Mesothelial cell of epicardium (in vitro differentiated cells): Measurements from ENCODE around the gene LCT. TPM values are rescaled to one million over a fixed set of nuclear protein-coding genes. Genes with fewer than 3 reads are reported as not detected.

Experiments used
- DNase-seq, 2 experiments: peaks; one replicate each; pipeline ENCODE4 v3.0.0; 2021; ENCODE audit warnings: low spot score in 2 of 2; ENCODE audit not compliant: unreplicated experiment in 2 of 2
- H3K27ac Mint-ChIP-seq: 2 replicates; pipeline ENCODE4 v1.8.0; 2021; ENCODE audit warnings: mixed read lengths
- H3K27me3 Mint-ChIP-seq: 2 replicates; pipeline ENCODE4 v1.8.0; 2021; ENCODE audit warnings: low read depth, mixed read lengths
- H3K36me3 Mint-ChIP-seq: 2 replicates; pipeline ENCODE4 v1.8.0; 2021; ENCODE audit warnings: mixed read lengths
- H3K4me1 Mint-ChIP-seq: 2 replicates; pipeline ENCODE4 v1.8.0; 2021; ENCODE audit warnings: mixed read lengths
- H3K4me3 Mint-ChIP-seq: 2 replicates; pipeline ENCODE4 v1.8.0; 2021; ENCODE audit warnings: mild to moderate bottlenecking, moderate library complexity, mixed read lengths
- H3K9me3 Mint-ChIP-seq: 2 replicates; pipeline ENCODE4 v1.8.0; 2021; ENCODE audit warnings: mixed read lengths
- CTCF ChIP-seq: fragments of 200-600 bp; sonication (generic); IDR thresholded peaks from one replicate; pipeline ENCODE4 v1.5.0; 2021; ENCODE audit warnings: antibody characterized with exemption; ENCODE audit not compliant: unreplicated experiment
- total RNA-seq: library from RNA; stranded (reverse); gene quantifications from 3 replicates; pipeline ENCODE4 v1.2.1, GENCODE V29; 2021

The LCT gene
- total RNA-seq, 1 donor from 2014 or later = not detected

- no peak overlapping the region for H3K27ac Mint-ChIP-seq
- H3K36me3 Mint-ChIP-seq = peaks cover 61% of the 10 kb centered on the region
- no peaks in the 10 kb centered on the region for H3K4me1 Mint-ChIP-seq
- no peak for DNase-seq
- H3K27me3 Mint-ChIP-seq = no peaks in the 10 kb centered on the region
- peaks cover 11% of the 10 kb centered on the region for H3K9me3 Mint-ChIP-seq
- TF ChIP-seq CTCF = no peak
- H3K4me3 Mint-ChIP-seq = no peak overlapping the region
Measured at GRCh38 chr2:135785032-135785431, 52.0 kb downstream of the LCT start.

GRCh38 chr2:135783439-135783838 lies 53.5 kb downstream of the LCT start:
- Mint-ChIP-seq H3K4me3 (no peak overlapping the region), H3K4me1 (no peaks in the 10 kb centered on the region), H3K36me3 (peaks cover 64% of the 10 kb centered on the region)

GRCh38 chr2:135782231-135782630 lies 54.8 kb downstream of the LCT start:
- H3K27me3 Mint-ChIP-seq = no peaks in the 10 kb centered on the region
- DNase-seq = no peak
- no peaks in the 10 kb centered on the region for H3K4me1 Mint-ChIP-seq
- H3K9me3 Mint-ChIP-seq = peaks cover 11% of the 10 kb centered on the region
- peaks cover 69% of the 10 kb centered on the region for H3K36me3 Mint-ChIP-seq
- TF ChIP-seq CTCF = no peak
- H3K27ac Mint-ChIP-seq = no peak overlapping the region
- H3K4me3 Mint-ChIP-seq = no peak overlapping the region

More at GRCh38 chr2:135783439-135783838, 53.5 kb downstream of the LCT start:
- no peak for TF ChIP-seq CTCF
- no peak for DNase-seq
- H3K27me3 Mint-ChIP-seq = no peaks in the 10 kb centered on the region
- peaks cover 11% of the 10 kb centered on the region for H3K9me3 Mint-ChIP-seq
- no peak overlapping the region for H3K27ac Mint-ChIP-seq

- Mint-ChIP-seq H3K27ac (no peak overlapping the region), H3K4me3 (no peak overlapping the region), H3K27me3 (no peaks in the 10 kb centered on the region), H3K36me3 (peaks cover 63% of the 10 kb centered on the region), H3K4me1 (no peaks in the 10 kb centered on the region), H3K9me3 (peaks cover 8% of the 10 kb centered on the region)
- no peak for TF ChIP-seq CTCF
- DNase-seq = no peak
Measured at GRCh38 chr2:135776367-135776766, 60.6 kb downstream of the LCT start.

GRCh38 chr2:135775420-135775819 lies 61.6 kb downstream of the LCT start:
- Mint-ChIP-seq H3K9me3 (peaks cover 8% of the 10 kb centered on the region), H3K27ac (no peak overlapping the region), H3K4me3 (no peak overlapping the region), H3K36me3 (peaks cover 60% of the 10 kb centered on the region), H3K4me1 (no peaks in the 10 kb centered on the region), H3K27me3 (no peaks in the 10 kb centered on the region)
- DNase-seq = no peak
- TF ChIP-seq CTCF = no peak

GRCh38 chr2:135773917-135774316 lies 63.1 kb downstream of the LCT start:
- Mint-ChIP-seq H3K36me3 (peaks cover 63% of the 10 kb centered on the region), H3K27me3 (no peaks in the 10 kb centered on the region), H3K27ac (no peak overlapping the region), H3K4me1 (no peaks in the 10 kb centered on the region), H3K4me3 (no peak overlapping the region), H3K9me3 (peaks cover 8% of the 10 kb centered on the region)
- no peak for DNase-seq
- TF ChIP-seq CTCF = no peak
